Fibroblast of upper back skin (primary cell): ENCODE measurements around the gene CHRND.

Source experiments
- DNase-seq: peaks from one replicate; pipeline ENCODE4 v3.0.0-alpha.2; 2013

The CHRND gene

GRCh38 chr2:232488097-232488711, 37.8 kb upstream of the CHRND start:
- DNase-seq = no peak

- no peak for DNase-seq
Measured at GRCh38 chr2:232488721-232489300, 37.1 kb upstream of the CHRND start.

- no peak for DNase-seq
Measured at GRCh38 chr2:232489516-232490220, 36.3 kb upstream of the CHRND start.

GRCh38 chr2:232490221-232491138, 35.5 kb upstream of the CHRND start:
- no peak for DNase-seq

GRCh38 chr2:232491139-232491780, 34.7 kb upstream of the CHRND start:
- DNase-seq = no peak

GRCh38 chr2:232492236-232492848, 33.6 kb upstream of the CHRND start:
- no peak for DNase-seq

GRCh38 chr2:232492963-232493700, 32.8 kb upstream of the CHRND start:
- DNase-seq = no peak

- no peak for DNase-seq
Measured at GRCh38 chr2:232493701-232494474, 32.1 kb upstream of the CHRND start.

- DNase-seq = no peak
Measured at GRCh38 chr2:232494542-232494941, 31.4 kb upstream of the CHRND start.

GRCh38 chr2:232495292-232495691, 30.7 kb upstream of the CHRND start:
- DNase-seq = no peak

GRCh38 chr2:232496501-232497270, 29.3 kb upstream of the CHRND start:
- DNase-seq = no peak

- DNase-seq = no peak
Measured at GRCh38 chr2:232497348-232497747, 28.6 kb upstream of the CHRND start.

- no peak for DNase-seq
Measured at GRCh38 chr2:232498452-232498851, 27.5 kb upstream of the CHRND start.

- DNase-seq = no peak
Measured at GRCh38 chr2:232501331-232501771, 24.6 kb upstream of the CHRND start.

- DNase-seq = no peak
Measured at GRCh38 chr2:232501794-232502390, 24.1 kb upstream of the CHRND start.

- DNase-seq = no peak
Measured at GRCh38 chr2:232502511-232502910, 23.4 kb upstream of the CHRND start.

- DNase-seq = no peak
Measured at GRCh38 chr2:232502911-232503808, 22.8 kb upstream of the CHRND start.

GRCh38 chr2:232503809-232504323, 22.1 kb upstream of the CHRND start:
- DNase-seq = no peak
